Uterus (tissue), 4 donors: ENCODE results near the gene EOMES. TPM values are rescaled to one million over a fixed set of nuclear protein-coding genes. Genes with fewer than 3 reads are reported as not detected.
"Not testable (repeated sequence)": the region's sequence is repeated elsewhere in the genome, so short reads cannot be mapped to it uniquely, and the experiment has no call there.

Source experiments
- DNase-seq, 2 donors: peaks; one replicate each; pipeline ENCODE4 v3.0.0-alpha.2; 2019 to 2020
- H3K27ac ChIP-seq, 2 donors: fragments of 200-600 bp; sonication (generic); 1 replicate in 1 of 2; 2 replicates in 1 of 2; pipeline ENCODE4 v1.5.1; 2016 to 2018
- H3K27me3 ChIP-seq, 2 donors: fragments of 200-600 bp; sonication (generic); one replicate each; pipeline ENCODE4 v1.5.1; 2018 to 2019; ENCODE audit warnings: control low read depth in 1 of 2
- H3K36me3 ChIP-seq, 2 donors: fragments of 200-600 bp; sonication (generic); one replicate each; pipeline ENCODE4 v1.5.1; 2019; ENCODE audit warnings: control low read depth in 1 of 2
- H3K4me1 ChIP-seq, 2 donors: fragments of 200-600 bp; sonication (generic); one replicate each; pipeline ENCODE4 v1.5.1; 2018 to 2019; ENCODE audit warnings: control low read depth in 1 of 2
- H3K4me3 ChIP-seq, 2 donors: fragments of 200-600 bp; sonication (generic); 1 replicate in 1 of 2; 2 replicates in 1 of 2; pipeline ENCODE4 v1.5.1; 2018 to 2019; ENCODE audit warnings: mild to moderate bottlenecking in 1 of 2
- H3K9me3 ChIP-seq, 2 donors: fragments of 200-600 bp; sonication (generic); one replicate each; pipeline ENCODE4 v1.5.1; 2019; ENCODE audit warnings: control low read depth in 1 of 2
- CTCF ChIP-seq, 4 experiments: fragments of 200-600 bp in 2 of 4; fragments of 450-650 bp in 2 of 4; sonication (generic) in 2 of 4; IDR thresholded peaks; one replicate each; pipeline ENCODE4 v1.5.1; 2016 to 2019; ENCODE audit warnings: antibody characterized with exemption in 4 of 4, mild to moderate bottlenecking in 2 of 4, moderate library complexity in 1 of 4
- POLR2A ChIP-seq, 2 donors: fragments of 450-650 bp; IDR thresholded peaks; one replicate each; pipeline ENCODE4 v1.6.1; 2016; ENCODE audit warnings: antibody characterized with exemption in 2 of 2, mild to moderate bottlenecking in 1 of 2, moderate library complexity in 1 of 2
- intact Hi-C: fragments of 100-400 bp; cut with DNase I; formaldehyde crosslinking; loops from one replicate; pipeline ENCODE4 v1.15.1; 2023; ENCODE audit warnings: low total_unique reads
- total RNA-seq, 4 donors: library from RNA; depleted of rRNA in 3 of 4; stranded (reverse); fragments of >200 nt in 3 of 4; gene quantifications; one replicate each; pipeline versions ENCODE4 v1.1.0 to v1.2.4, GENCODE V29; 2014 to 2023
- donor health status: DM: yes; HTN: yes; CAD: no.

Gene EOMES
- under 1 TPM in 2 of 4 donors, not detected in 2; 0.62 to 0.82 TPM for total RNA-seq

- no peak for TF ChIP-seq POLR2A (IDR thresholded peaks at IDR 0.05)
- no peak for TF ChIP-seq CTCF (IDR thresholded peaks at IDR 0.05)
- no peak within 1 kb of the TSS for H3K27ac ChIP-seq
- peak within 1 kb of the TSS in 1 of 2 donors; percentile 22 for H3K4me3 ChIP-seq
- H3K9me3 ChIP-seq = no peaks in the 10 kb centered on the region
- H3K27me3 ChIP-seq = peaks cover 0 to 48% of the 10 kb centered on the region in 2 donors
- no peaks in the 10 kb centered on the region for H3K36me3 ChIP-seq
- intact Hi-C loops = no loop called here
- no peak for DNase-seq
- H3K4me1 ChIP-seq = peaks cover 0 to 17% of the 10 kb centered on the region in 2 donors
These were observed at the start of gene EOMES for GRCh38 chr3:27721717-27722564. TSS of gene EOMES (minus strand) at chr3:27722323. CDS start at chr3:27722294, 29 bp downstream.

DNA sequence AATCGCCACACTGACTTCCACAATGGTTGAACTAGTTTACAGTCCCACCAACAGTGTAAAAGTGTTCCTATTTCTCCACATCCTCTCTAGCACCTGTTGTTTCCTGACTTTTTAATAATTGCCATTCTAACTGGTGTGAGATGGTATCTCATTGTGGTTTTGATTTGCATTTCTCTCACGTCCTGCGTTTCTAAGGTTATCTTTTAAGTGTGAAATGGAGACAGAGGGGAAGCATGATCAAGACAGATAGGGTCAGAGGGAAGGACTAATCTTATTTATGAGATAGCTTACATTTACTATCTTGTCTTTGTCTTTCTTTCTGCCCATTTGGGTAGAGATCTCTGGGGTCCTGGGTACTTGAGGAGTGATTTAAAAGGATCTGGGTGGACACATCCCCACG, 48.3 kb upstream of the EOMES start:
- H3K36me3 ChIP-seq, H3K27me3 ChIP-seq, H3K9me3 ChIP-seq, DNase-seq, H3K4me1 ChIP-seq, H3K4me3 ChIP-seq, intact Hi-C loops, H3K27ac ChIP-seq: not testable (repeated sequence)

DNA sequence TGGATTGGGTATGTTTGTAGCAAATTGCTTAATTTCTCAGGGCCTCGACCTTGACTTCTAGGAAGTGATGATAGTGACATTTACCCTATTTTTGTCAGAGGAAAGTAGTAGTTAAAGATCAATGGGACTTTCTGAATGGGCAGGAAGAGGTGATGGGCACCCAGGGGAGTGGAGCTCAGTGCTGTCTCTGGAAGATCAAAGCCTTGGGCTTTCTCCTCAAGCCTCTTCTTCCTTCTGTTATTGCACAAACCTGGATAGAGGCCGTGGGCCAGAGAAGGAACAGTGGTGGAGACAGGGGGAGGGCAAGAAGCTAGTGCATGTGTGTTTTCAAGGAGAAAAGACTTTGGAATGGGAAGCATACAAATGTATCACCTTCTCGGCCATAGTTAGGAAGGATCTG, 44.9 kb upstream of the EOMES start:
- DNase-seq = no peak
- H3K36me3 ChIP-seq = no peaks in the 10 kb centered on the region
- no peaks in the 10 kb centered on the region for H3K4me1 ChIP-seq
- no peaks in the 10 kb centered on the region for H3K9me3 ChIP-seq
- no peak overlapping the region for H3K4me3 ChIP-seq
- no peak overlapping the region for H3K27ac ChIP-seq
- intact Hi-C loops = no loop called here
- no peaks in the 10 kb centered on the region for H3K27me3 ChIP-seq
- TF ChIP-seq CTCF (IDR thresholded peaks at IDR 0.05) = no peak
- no peak for TF ChIP-seq POLR2A (IDR thresholded peaks at IDR 0.05)

DNA sequence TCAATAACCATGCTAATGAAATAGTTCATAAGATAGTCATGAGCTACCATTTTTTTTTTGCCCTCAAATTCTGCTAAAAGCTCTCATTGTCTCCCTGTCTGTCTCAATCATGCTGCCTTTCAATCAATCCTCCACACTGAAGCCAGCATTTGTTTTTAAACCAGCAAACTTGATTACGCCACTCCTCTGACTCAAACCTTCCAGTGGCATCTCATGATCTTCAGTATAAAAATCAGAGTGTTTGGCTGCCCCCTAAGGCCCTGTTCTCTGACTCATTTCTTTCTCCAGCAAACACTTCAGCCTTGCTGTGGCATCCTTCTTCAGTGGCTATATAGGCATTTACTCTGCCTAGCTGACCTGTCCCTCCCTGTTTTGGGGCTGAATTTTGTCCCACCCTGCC, 36.0 kb upstream of the EOMES start:
- intact Hi-C loops = no loop called here
- TF ChIP-seq POLR2A (IDR thresholded peaks at IDR 0.05) (no peak), CTCF (IDR thresholded peaks at IDR 0.05) (no peak)
- H3K27me3 ChIP-seq = no peaks in the 10 kb centered on the region
- no peaks in the 10 kb centered on the region for H3K36me3 ChIP-seq
- H3K27ac ChIP-seq = no peak overlapping the region
- DNase-seq = no peak
- no peak overlapping the region for H3K4me3 ChIP-seq
- no peaks in the 10 kb centered on the region for H3K9me3 ChIP-seq
- H3K4me1 ChIP-seq = no peaks in the 10 kb centered on the region

- no peaks in the 10 kb centered on the region for H3K4me1 ChIP-seq
- H3K4me3 ChIP-seq = no peak overlapping the region
- H3K27ac ChIP-seq = no peak overlapping the region
- H3K27me3 ChIP-seq = no peaks in the 10 kb centered on the region
- DNase-seq = no peak
- no peaks in the 10 kb centered on the region for H3K9me3 ChIP-seq
- H3K36me3 ChIP-seq = no peaks in the 10 kb centered on the region
- intact Hi-C loops = no loop called here
- TF ChIP-seq POLR2A (IDR thresholded peaks at IDR 0.05) (no peak), CTCF (IDR thresholded peaks at IDR 0.05) (no peak)
These were observed 34.8 kb upstream of the EOMES start for GRCh38 chr3:27756877-27757276.
